HepG2 (cell line): Measurements from ENCODE around the gene FRK. TPM values are rescaled to one million over a fixed set of nuclear protein-coding genes. Genes with fewer than 3 reads are reported as not detected.

Source experiments
- ATAC-seq: fragments of 200-7000 bp; cut with Tn5 transposase; 3 replicates; pipeline ENCODE4 v1.9.1; 2020; ENCODE audit warnings: mild to moderate bottlenecking, moderate library complexity
- BruUV-seq: library from RNA; stranded (reverse); fragments of 400-500 nt; replicated peaks from 2 replicates; lab custom pipeline; 2021; lab: Mats Ljungman, UMichigan
- CTCF ChIA-PET: fragments of 300-600 bp; formaldehyde crosslinking; extraction: SDS; loops from one replicate; lab custom pipeline; 2021; ENCODE audit warnings: low total read pairs, inconsistent platforms, low intra/inter-chr PET ratio; lab: Yijun Ruan, JAX
- POLR2A ChIA-PET: fragments of 350-600 bp; sonication (Branson Sonifier 250); formaldehyde crosslinking; loops from one replicate; lab custom pipeline; 2020; ENCODE audit warnings: antibody characterized with exemption, inconsistent platforms; lab: Yijun Ruan, JAX
- DNase-seq: peaks from one replicate; pipeline ENCODE4 v3.0.0-alpha.2; 2015; ENCODE audit warnings: low spot score
- FAIRE-seq: peaks from 3 replicates; lab custom pipeline; 2011; peaks lifted over from hg19 to GRCh38; lab: Jason Lieb, UNC
- H2AFZ ChIP-seq: one replicate; pipeline ENCODE4 v1.6.1; 2011; ENCODE audit warnings: low read length, inconsistent platforms
- H3K27ac ChIP-seq: fragments of 300-600 bp; 3 replicates; pipeline ENCODE4 v1.8.0; 2011; ENCODE audit warnings: mixed run types, mild to moderate bottlenecking, mixed read lengths, low read length, inconsistent platforms; ENCODE audit not compliant: insufficient read depth; ENCODE audit errors: extremely low read length
- H3K27me3 ChIP-seq, 2 experiments: fragments of 200-600 bp in 1 of 2; 2 replicates in 1 of 2; 3 replicates in 1 of 2; pipeline versions ENCODE4 v1.6.0 to v1.8.0; 2011; ENCODE audit warnings: low read length in 2 of 2, mild to moderate bottlenecking in 2 of 2, moderate library complexity in 2 of 2, inconsistent platforms in 1 of 2; ENCODE audit not compliant: insufficient read depth in 2 of 2, control insufficient read depth in 1 of 2
- H3K36me3 ChIP-seq, 2 experiments: fragments of 200-600 bp in 1 of 2; replicated peaks in 1 of 2; 2 replicates in 1 of 2; 3 replicates in 1 of 2; pipeline versions ENCODE4 v1.5.1 to v1.8.0; 2011; ENCODE audit warnings: low read length in 2 of 2, inconsistent platforms in 1 of 2; ENCODE audit not compliant: insufficient read depth in 2 of 2, control insufficient read depth in 1 of 2
- H3K4me1 ChIP-seq: 2 replicates; pipeline ENCODE4 v1.5.1; 2012; ENCODE audit warnings: low read length, inconsistent platforms; ENCODE audit not compliant: insufficient read depth
- H3K4me2 ChIP-seq: 2 replicates; pipeline ENCODE4 v1.6.0; 2011; ENCODE audit warnings: low read depth, low read length, inconsistent platforms
- H3K4me3 ChIP-seq, 3 experiments: fragments of 200-600 bp in 1 of 3; sonication (generic), shearing (Covaris generic) in 1 of 3; replicated peaks in 1 of 3; 2 replicates each; pipeline ENCODE4 v1.5.1; 2011 to 2016; ENCODE audit warnings: low read length in 3 of 3, inconsistent platforms in 2 of 3, low read depth in 2 of 3, mild to moderate bottlenecking in 2 of 3, control low read depth in 1 of 3, mixed read lengths in 1 of 3; ENCODE audit not compliant: insufficient read depth in 1 of 3
- H3K79me2 ChIP-seq: one replicate; pipeline ENCODE4 v1.6.1; 2011; ENCODE audit warnings: low read length, inconsistent platforms; ENCODE audit not compliant: insufficient read depth
- H3K9ac ChIP-seq: 2 replicates; pipeline ENCODE4 v1.6.0; 2011; ENCODE audit warnings: mild to moderate bottlenecking, low read depth, low read length, inconsistent platforms; ENCODE audit not compliant: insufficient read depth
- H3K9me3 ChIP-seq: 2 replicates; pipeline ENCODE4 v1.5.1; 2012; ENCODE audit warnings: mild to moderate bottlenecking, low read length
- H4K20me1 ChIP-seq: 2 replicates; pipeline ENCODE4 v1.6.0; 2011; ENCODE audit warnings: inconsistent platforms, mild to moderate bottlenecking, low read length, moderate library complexity; ENCODE audit not compliant: insufficient read depth
- CREBL2 ChIP-seq: sonication (generic); formaldehyde crosslinking; IDR thresholded peaks from 2 replicates; pipeline ENCODE4 v1.8.1; 2023; ENCODE audit warnings: missing genetic modification reagents, mild to moderate bottlenecking, borderline replicate concordance
- PAWR ChIP-seq: sonication (generic); formaldehyde crosslinking; IDR thresholded peaks from 2 replicates; pipeline ENCODE4 v1.4.0; 2020; ENCODE audit warnings: missing genetic modification reagents, mild to moderate bottlenecking, borderline replicate concordance
- REPIN1 ChIP-seq: sonication (generic); formaldehyde crosslinking; IDR thresholded peaks from 2 replicates; pipeline ENCODE4 v1.8.0; 2022; ENCODE audit warnings: missing genetic modification reagents, low read depth, mild to moderate bottlenecking, borderline replicate concordance
- ZBTB3 ChIP-seq: sonication (generic); formaldehyde crosslinking; IDR thresholded peaks from 2 replicates; pipeline ENCODE4 v1.4.0; 2020; ENCODE audit warnings: low read depth, mild to moderate bottlenecking, moderate library complexity, missing genetic modification reagents, borderline replicate concordance
- WGBS: methylation state at CpG from one replicate; pipeline ENCODE4 v1.1.6; 2017; ENCODE audit warnings: low lambda C conversion rate; 5-methylcytosine and 5-hydroxymethylcytosine counted together
- in situ Hi-C: cut with HindIII; loops from 2 replicates; pipeline ENCODE4 v1.10.0; 2017; ENCODE audit warnings: low pct_unique_long_range_greater_than_20kb; ENCODE audit not compliant: extremely low pct_ligation_motif_present
- intact Hi-C: fragments of 100-400 bp; cut with micrococcal nuclease; formaldehyde crosslinking; loops from one replicate; pipeline ENCODE4 v1.10.0; 2022; ENCODE audit not compliant: unreplicated experiment
- polyA plus RNA-seq, 8 experiments: library from polyadenylated mRNA; depleted of rRNA in 3 of 8; stranded (reverse) in 7 of 8; unstranded in 1 of 8; fragments of >200 nt; fragmentation: Illumina TruSeq in 4 of 8; extraction: Trizol in 4 of 8; gene quantifications; 2 replicates each; pipeline versions ENCODE4 v1.2.1 to v1.2.3, GENCODE V29; 2011 to 2016; ENCODE audit warnings: low read depth in 4 of 8, missing spikeins in 1 of 8, mixed read lengths in 1 of 8; ENCODE audit not compliant: insufficient read depth in 1 of 8
- total RNA-seq, 5 experiments: library from RNA; depleted of rRNA; stranded (reverse); fragments of >200 nt; fragmentation: Illumina TruSeq; extraction: Trizol; gene quantifications; 2 replicates each; pipeline ENCODE4 v1.2.3, GENCODE V29; 2016; ENCODE audit warnings: low read depth in 1 of 5

FRK gene
- total and polyA plus RNA-seq, 2 of the 13 experiments (the other 11 are each of a cell fraction or from before 2014, with no cell fraction given) = 1.3 to 2.9 TPM

- POLR2A ChIA-PET = no interaction called here
- Histone ChIP-seq H3K4me3 (no peak overlapping the region), H3K36me3 (no peaks in the 10 kb centered on the region), H3K9ac (no peak overlapping the region), H4K20me1 (no peaks in the 10 kb centered on the region), H3K4me1 (no peaks in the 10 kb centered on the region), H3K4me2 (no peak overlapping the region), H3K27me3 (no peaks in the 10 kb centered on the region; a peak in 1 of 5 replicates), H3K79me2 (no peaks in the 10 kb centered on the region), H3K27ac (no peak overlapping the region), H2AFZ (no peak overlapping the region), H3K9me3 (no peaks in the 10 kb centered on the region)
- BruUV-seq = no TSS peak
- DNase-seq (no peak), ATAC-seq (no peak), FAIRE-seq (no peak)
- TF ChIP-seq REPIN1 (CRISPR knock-in tag) (no peak), CREBL2 (CRISPR knock-in tag) (no peak), ZBTB3 (CRISPR knock-in tag) (no peak)
- intact Hi-C loops = no loop called here
- in situ Hi-C loops = no loop called here
- 45% methylated on average over 2 of the region's 2 CpGs for WGBS
- CTCF ChIA-PET = no interaction called here
Observed at GRCh38 chr6:115902436-115902835, 158.3 kb downstream of the FRK start.

- no peak for DNase-seq
- WGBS = 37% methylated on average over 3 of the region's 3 CpGs
- no peaks in the 10 kb centered on the region for H4K20me1 ChIP-seq
- ATAC-seq = no peak
- no peaks in the 10 kb centered on the region for H3K4me1 ChIP-seq
- in situ Hi-C loops (no loop called here), intact Hi-C loops (no loop called here)
- H2AFZ ChIP-seq = no peak overlapping the region
- no peak overlapping the region for H3K4me2 ChIP-seq
- no peaks in the 10 kb centered on the region; a peak in 1 of 5 replicates for H3K27me3 ChIP-seq
- ChIA-PET POLR2A (no interaction called here), CTCF (no interaction called here)
- H3K9ac ChIP-seq = no peak overlapping the region
- H3K79me2 ChIP-seq = no peaks in the 10 kb centered on the region
- TF ChIP-seq PAWR (CRISPR knock-in tag) = no peak
- H3K27ac ChIP-seq = no peak overlapping the region
- no TSS peak for BruUV-seq
- no peak overlapping the region for H3K4me3 ChIP-seq
- H3K36me3 ChIP-seq = no peaks in the 10 kb centered on the region
- no peaks in the 10 kb centered on the region for H3K9me3 ChIP-seq
- no peak for FAIRE-seq
Observed at GRCh38 chr6:115901896-115902295, 158.8 kb downstream of the FRK start.
